OCI-LY3 (cell line): Measurements from ENCODE around the gene FAM98A.

ENCODE experiments used
- H2AFZ ChIP-seq: fragments of 200-600, 300-600 bp; shearing (Covaris generic); 2 replicates; pipeline ENCODE4 v1.6.0; 2014; ENCODE audit warnings: antibody characterized with exemption, low read depth, low read length
- H3K27ac ChIP-seq: fragments of 200-600, 300-600 bp; sonication (generic); 2 replicates; pipeline ENCODE4 v1.5.1; 2014; ENCODE audit warnings: mild to moderate bottlenecking, low read length, moderate library complexity, mixed read lengths
- H3K27me3 ChIP-seq: fragments of 200-600, 300-600 bp; sonication (generic); 2 replicates; pipeline ENCODE4 v1.6.1; 2014; ENCODE audit warnings: low read depth, low read length, mixed read lengths
- H3K36me3 ChIP-seq: fragments of 200-600, 300-600 bp; sonication (generic); replicated peaks from 2 replicates; pipeline ENCODE3; 2014; ENCODE audit warnings: low read depth, low read length, mixed read lengths
- H3K4me1 ChIP-seq: fragments of 300-600, 200-600 bp; sonication (generic); 2 replicates; pipeline ENCODE4 v1.6.1; 2014; ENCODE audit warnings: low read length, mixed read lengths
- H3K4me2 ChIP-seq: fragments of 200-600, 300-600 bp; sonication (generic); 2 replicates; pipeline ENCODE4 v1.6.1; 2014; ENCODE audit warnings: low read length, mixed read lengths
- H3K4me3 ChIP-seq: fragments of 300-600, 200-600 bp; sonication (generic); 2 replicates; pipeline ENCODE4 v1.5.1; 2014; ENCODE audit warnings: antibody characterized with exemption, mild to moderate bottlenecking, low read length, moderate library complexity
- H3K79me2 ChIP-seq: fragments of 300-600, 200-600 bp; shearing (Covaris generic); 2 replicates; pipeline ENCODE4 v1.6.1; 2014; ENCODE audit warnings: mild to moderate bottlenecking, low read length, mixed read lengths
- H3K9ac ChIP-seq: fragments of 300-600, 200-600 bp; shearing (Covaris generic); 2 replicates; pipeline ENCODE4 v1.6.0; 2014; ENCODE audit warnings: mild to moderate bottlenecking, low read length, moderate library complexity
- H3K9me3 ChIP-seq: fragments of 200-600, 300-600 bp; shearing (Covaris generic); 2 replicates; pipeline ENCODE4 v1.6.1; 2014; ENCODE audit warnings: low read length, mixed read lengths; ENCODE audit not compliant: insufficient read depth
- H4K20me1 ChIP-seq: fragments of 200-600, 300-600 bp; sonication (generic); 2 replicates; pipeline ENCODE4 v1.6.1; 2016; ENCODE audit warnings: low read length, mixed read lengths; ENCODE audit not compliant: insufficient read depth
- CTCF ChIP-seq: fragments of 200-600, 300-600 bp; sonication (generic); IDR thresholded peaks from 2 replicates; pipeline ENCODE4 v1.5.1; 2014; ENCODE audit warnings: antibody characterized with exemption, low read length, low read depth
- EZH2phosphoT487 ChIP-seq: fragments of 200-600 bp; shearing (Covaris generic); IDR thresholded peaks from 2 replicates; pipeline ENCODE4 v1.6.1; 2018; ENCODE audit warnings: antibody characterized with exemption, mixed run types, low read depth

The FAM98A gene

DNA sequence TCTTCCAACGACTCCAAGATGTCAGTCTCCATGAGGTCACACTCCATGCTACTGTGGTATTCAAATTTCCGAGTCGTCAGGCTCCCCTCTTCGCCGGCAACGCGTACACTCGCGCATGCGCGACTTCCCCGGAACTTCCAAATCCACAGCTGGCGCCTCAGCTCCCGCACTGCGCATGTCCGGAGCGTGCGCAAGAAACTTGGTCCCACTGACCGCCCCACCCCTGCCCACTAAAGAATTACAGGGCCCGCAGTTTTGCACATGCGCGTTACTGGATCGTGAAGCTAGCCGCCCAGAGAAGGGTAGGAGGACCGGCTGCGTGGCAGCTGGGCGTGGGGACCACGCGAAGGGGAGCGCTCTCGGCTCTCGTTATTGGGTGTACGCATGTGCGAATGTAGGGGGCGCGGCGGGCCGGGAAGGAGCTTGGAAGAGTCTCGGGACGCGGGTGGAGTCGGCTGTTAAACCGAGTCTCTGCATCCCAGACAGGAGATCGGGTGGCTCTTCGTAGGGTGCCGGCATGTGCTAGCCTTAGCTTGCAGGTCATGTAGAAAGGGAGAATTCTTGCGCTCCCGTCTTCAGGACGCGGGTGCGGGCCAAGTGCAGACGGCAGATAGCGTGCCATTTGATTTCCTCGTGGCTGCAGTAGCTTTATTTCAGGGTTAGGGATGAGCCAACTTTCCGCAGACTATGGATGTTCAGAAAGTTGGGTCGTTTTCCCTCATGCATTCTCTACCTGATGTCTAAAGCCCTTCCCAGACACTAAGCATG lies at the start of gene FAM98A:
TSS of gene FAM98A (minus strand) at position 125 of the 768 bp plus-strand sequence. CDS start at position 47, 78 bp downstream.
- no peaks in the 10 kb centered on the region for H3K27me3 ChIP-seq
- H3K79me2 ChIP-seq: peaks cover 45% of the 10 kb centered on the region
- peaks cover 12% of the 10 kb centered on the region for H3K4me1 ChIP-seq
- H3K36me3 ChIP-seq: peaks cover 8% of the 10 kb centered on the region
- peak within 1 kb of the TSS; percentile 91 for H3K4me2 ChIP-seq
- TF ChIP-seq CTCF (peak; percentile 19; the same call in 1 of the 2 replicates), EZH2phosphoT487 (no peak)
- H3K9me3 ChIP-seq: no peaks in the 10 kb centered on the region
- peak within 1 kb of the TSS; percentile 87 for H3K9ac ChIP-seq
- H4K20me1 ChIP-seq: peaks cover 4% of the 10 kb centered on the region; the same call in 1 of the 2 replicates
- H3K27ac ChIP-seq: peak within 1 kb of the TSS; percentile 69
- peak within 1 kb of the TSS; percentile 88 for H2AFZ ChIP-seq
- H3K4me3 ChIP-seq: peak within 1 kb of the TSS; percentile 88

GRCh38 chr2:33645861-33646260 lies 46.8 kb upstream of the FAM98A start:
- Histone ChIP-seq H3K4me1 (peaks cover 11% of the 10 kb centered on the region), H2AFZ (no peak overlapping the region), H3K79me2 (no peaks in the 10 kb centered on the region), H3K27ac (no peak overlapping the region), H3K4me3 (no peak overlapping the region), H3K9ac (no peak overlapping the region), H3K36me3 (no peaks in the 10 kb centered on the region), H3K9me3 (no peaks in the 10 kb centered on the region), H3K27me3 (no peaks in the 10 kb centered on the region), H3K4me2 (no peak overlapping the region), H4K20me1 (no peaks in the 10 kb centered on the region)
- no peak for TF ChIP-seq EZH2phosphoT487
- no peak for TF ChIP-seq CTCF

DNA sequence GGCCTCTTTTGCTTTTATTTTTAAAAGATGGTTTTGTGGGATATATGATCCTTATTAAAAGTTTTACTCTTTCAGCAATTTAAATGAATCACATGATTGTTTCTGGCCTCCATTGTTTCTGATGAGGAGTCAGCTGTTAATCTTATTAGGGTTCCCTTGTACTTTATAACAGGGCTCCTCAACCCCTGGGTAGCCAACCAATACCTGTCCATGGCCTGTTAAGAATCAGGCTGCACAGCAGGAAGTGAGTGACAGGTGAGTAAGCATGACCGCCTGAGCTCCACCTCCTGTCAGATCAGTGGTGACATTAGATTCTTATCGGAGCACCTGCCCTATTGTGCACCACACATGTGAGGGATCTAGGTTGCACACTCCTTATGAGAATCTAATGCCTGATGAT lies 45.1 kb upstream of the FAM98A start:
- Histone ChIP-seq H3K27ac (no peak overlapping the region), H3K9me3 (no peaks in the 10 kb centered on the region), H3K9ac (no peak overlapping the region), H3K4me3 (no peak overlapping the region), H2AFZ (no peak overlapping the region), H3K4me1 (peaks cover 6% of the 10 kb centered on the region), H3K79me2 (no peaks in the 10 kb centered on the region), H4K20me1 (no peaks in the 10 kb centered on the region), H3K27me3 (no peaks in the 10 kb centered on the region), H3K4me2 (no peak overlapping the region), H3K36me3 (no peaks in the 10 kb centered on the region)
- TF ChIP-seq CTCF: no peak
- TF ChIP-seq EZH2phosphoT487: no peak

DNA sequence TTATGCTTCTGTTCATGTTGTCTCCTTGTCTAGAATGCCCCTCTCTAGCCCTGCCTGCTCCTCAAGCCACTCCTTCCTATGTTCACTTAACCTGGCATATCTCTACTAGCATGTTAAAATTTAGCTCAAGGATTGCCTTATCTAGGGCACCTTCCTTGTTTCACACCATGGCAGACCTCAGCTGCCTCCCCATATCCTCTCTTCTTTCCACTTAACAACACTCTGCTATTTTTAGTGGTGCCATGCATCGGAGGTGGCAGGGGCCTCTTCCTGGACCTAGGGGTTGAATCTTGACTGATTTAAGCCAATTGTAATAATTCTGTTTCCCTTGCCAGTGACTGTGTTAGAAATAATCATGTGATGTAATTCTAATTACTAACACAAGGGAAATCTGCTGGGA lies 36.9 kb upstream of the FAM98A start:
- no peak overlapping the region for H3K4me3 ChIP-seq
- H4K20me1 ChIP-seq: no peaks in the 10 kb centered on the region
- H2AFZ ChIP-seq: no peak overlapping the region
- H3K79me2 ChIP-seq: no peaks in the 10 kb centered on the region
- no peak overlapping the region for H3K9ac ChIP-seq
- no peaks in the 10 kb centered on the region for H3K9me3 ChIP-seq
- H3K4me2 ChIP-seq: no peak overlapping the region
- no peaks in the 10 kb centered on the region for H3K4me1 ChIP-seq
- H3K36me3 ChIP-seq: no peaks in the 10 kb centered on the region
- no peak for TF ChIP-seq EZH2phosphoT487
- TF ChIP-seq CTCF: no peak
- no peaks in the 10 kb centered on the region for H3K27me3 ChIP-seq
- no peak overlapping the region for H3K27ac ChIP-seq
